Panc1 (cell line): ENCODE data around the gene NUP93. TPM values are rescaled to one million over a fixed set of nuclear protein-coding genes. Genes with fewer than 3 reads are reported as not detected.

Experiments
- ATAC-seq: fragments of 200-7000 bp; cut with Tn5 transposase; 2 replicates; pipeline ENCODE4 v1.9.1; 2020; ENCODE audit warnings: mild to moderate bottlenecking, moderate library complexity
- BruUV-seq: library from RNA; stranded (reverse); fragments of 400-500 nt; replicated peaks from 2 replicates; lab custom pipeline; 2021; lab: Mats Ljungman, UMichigan
- CTCF ChIA-PET: fragments of 300-600 bp; sonication (Branson Sonifier 250); formaldehyde crosslinking; loops from one replicate; lab custom pipeline; 2022; ENCODE audit warnings: antibody characterized with exemption; lab: Charles Lee
- POLR2A ChIA-PET: fragments of 300-600 bp; sonication (Branson Sonifier 250); formaldehyde crosslinking; loops from one replicate; lab custom pipeline; 2022; ENCODE audit warnings: antibody characterized with exemption; lab: Charles Lee
- DNase-seq: peaks from one replicate; pipeline ENCODE4 v3.0.0-alpha.2; 2010; ENCODE audit warnings: low read depth, low spot score
- H3K27ac ChIP-seq: 2 replicates; pipeline ENCODE4 v1.5.1; 2011; ENCODE audit warnings: mild to moderate bottlenecking, low read length, inconsistent platforms
- H3K27me3 ChIP-seq: fragments of 200-500 bp; sonication (Bioruptor generic); 2 replicates; pipeline ENCODE4 v1.6.0; 2014; ENCODE audit warnings: low read length, inconsistent platforms; ENCODE audit not compliant: control insufficient read depth, insufficient read depth
- H3K36me3 ChIP-seq: fragments of 200-500 bp; sonication (Bioruptor generic); 2 replicates; pipeline ENCODE4 v1.5.1; 2014; ENCODE audit warnings: inconsistent platforms, mild to moderate bottlenecking, low read length, moderate library complexity; ENCODE audit not compliant: control insufficient read depth, insufficient read depth
- H3K4me1 ChIP-seq: 2 replicates; pipeline ENCODE4 v1.5.1; 2011; ENCODE audit warnings: inconsistent platforms, mild to moderate bottlenecking, low read length, moderate library complexity; ENCODE audit not compliant: control insufficient read depth, insufficient read depth
- H3K4me3 ChIP-seq, 2 experiments: 2 replicates each; pipeline ENCODE4 v1.5.1; 2011 to 2012; ENCODE audit warnings: low read depth in 2 of 2, low read length in 2 of 2, mild to moderate bottlenecking in 2 of 2, inconsistent platforms in 1 of 2, moderate library complexity in 1 of 2
- H3K9me3 ChIP-seq: fragments of 200-500 bp; sonication (Bioruptor generic); 2 replicates; pipeline ENCODE4 v1.5.1; 2014; ENCODE audit warnings: low read depth, mild to moderate bottlenecking, inconsistent platforms, low read length, moderate library complexity; ENCODE audit not compliant: control insufficient read depth, insufficient read depth
- CTCF ChIP-seq: fragments of 450-650 bp; IDR thresholded peaks from 2 replicates; pipeline ENCODE4 v1.5.1; 2017; ENCODE audit warnings: mild to moderate bottlenecking
- POLR2AphosphoS5 ChIP-seq: IDR thresholded peaks from 2 replicates; pipeline ENCODE4 v1.6.1; 2012; ENCODE audit warnings: mild to moderate bottlenecking, low read depth, low read length, moderate library complexity
- REST ChIP-seq, 2 experiments: IDR thresholded peaks; 2 replicates each; pipeline ENCODE4 v1.6.1; 2011 to 2012; ENCODE audit warnings: low read depth in 2 of 2, control low read depth in 1 of 2, low read length in 1 of 2, mild to moderate bottlenecking in 1 of 2, moderate library complexity in 1 of 2; ENCODE audit not compliant: insufficient read depth in 1 of 2
- SIN3A ChIP-seq: IDR thresholded peaks from 2 replicates; pipeline ENCODE4 v1.6.1; 2012; ENCODE audit warnings: low read depth, mild to moderate bottlenecking, low read length, moderate library complexity, borderline replicate concordance; ENCODE audit not compliant: insufficient read depth
- TCF7L2 ChIP-seq: IDR thresholded peaks from 2 replicates; pipeline ENCODE4 v1.6.1; 2011; ENCODE audit warnings: mild to moderate bottlenecking, low read depth, low read length, inconsistent platforms
- in situ Hi-C: cut with HindIII; loops from 2 replicates; pipeline ENCODE4 v1.10.0; 2016; ENCODE audit warnings: low sequenced_read_pairs, low pct_unique_long_range_greater_than_20kb
- intact Hi-C: fragments of 100-400 bp; cut with micrococcal nuclease; formaldehyde crosslinking; loops from one replicate; pipeline ENCODE4 v1.10.0; 2022; ENCODE audit not compliant: unreplicated experiment
- total RNA-seq: library from RNA; stranded (reverse); gene quantifications from one replicate; pipeline ENCODE4 v1.2.1, GENCODE V29; 2021; ENCODE audit not compliant: unreplicated experiment

The NUP93 gene
- total RNA-seq, 1 experiment from 2014 or later: 88.5 TPM

- intact Hi-C loops (no loop called here), in situ Hi-C loops (no loop called here)
- no peaks in the 10 kb centered on the region for H3K9me3 ChIP-seq
- BruUV-seq: no TSS peak
- DNase-seq (no peak), ATAC-seq (no peak)
- no peak for TF ChIP-seq REST (IDR thresholded peaks at IDR 0.05; ENCODE audit: insufficient read depth in 1 of 2, low read depth in 2 of 2, low read length in 1 of 2)
- TF ChIP-seq TCF7L2: no peak
- no peak for TF ChIP-seq CTCF
- no peak for TF ChIP-seq POLR2AphosphoS5
- no peak for TF ChIP-seq SIN3A
- H3K4me3 ChIP-seq: no peak overlapping the region
- ChIA-PET POLR2A (no interaction called here), CTCF (no interaction called here)
- H3K4me1 ChIP-seq: no peaks in the 10 kb centered on the region; the same call in 1 of the 2 replicates
- no peaks in the 10 kb centered on the region for H3K36me3 ChIP-seq
- H3K27me3 ChIP-seq: no peaks in the 10 kb centered on the region
- H3K27ac ChIP-seq: no peak overlapping the region
Measured at GRCh38 chr16:56787167-56787566, 57.2 kb downstream of the NUP93 start.

DNA sequence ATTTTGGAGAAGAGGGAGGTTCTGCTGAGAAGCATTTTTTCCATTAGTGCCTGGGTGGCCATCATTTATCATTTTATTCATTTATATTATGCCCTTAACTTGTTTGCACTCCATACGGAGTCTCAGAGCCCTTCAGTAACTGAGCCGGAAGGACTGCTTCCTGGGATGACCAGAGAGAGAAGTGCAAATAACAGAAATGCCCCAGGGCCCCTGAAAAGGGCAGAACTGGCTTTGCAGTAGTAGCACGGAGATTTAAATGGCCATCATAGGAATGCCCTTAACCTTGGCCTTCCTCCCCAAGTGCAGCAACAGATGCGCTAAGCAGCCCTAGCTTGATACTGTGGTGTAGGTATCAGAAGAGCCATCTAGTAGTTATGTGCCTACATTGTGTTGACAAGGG is 58.5 kb downstream of the NUP93 start:
- Histone ChIP-seq H3K27ac (no peak overlapping the region), H3K4me1 (0 out of 2 replicates have a peak, but pooled peaks cover 5% of the 10 kb centered on the region), H3K4me3 (no peak overlapping the region), H3K9me3 (no peaks in the 10 kb centered on the region), H3K36me3 (no peaks in the 10 kb centered on the region), H3K27me3 (no peaks in the 10 kb centered on the region)
- intact Hi-C loops: no loop called here
- no TSS peak for BruUV-seq
- POLR2A ChIA-PET: no interaction called here
- no peak; the same call in 1 of the 2 replicates for ATAC-seq
- in situ Hi-C loops: no loop called here
- no peak for DNase-seq
- TF ChIP-seq SIN3A: no peak
- no peak for TF ChIP-seq REST (IDR thresholded peaks at IDR 0.05; ENCODE audit: insufficient read depth in 1 of 2, low read depth in 2 of 2, low read length in 1 of 2)
- TF ChIP-seq CTCF: no peak
- TF ChIP-seq TCF7L2: no peak
- no peak for TF ChIP-seq POLR2AphosphoS5
- CTCF ChIA-PET: no interaction called here
